ENCODE data around the gene CBLL2. TPM values are rescaled to one million over a fixed set of nuclear protein-coding genes. Genes with fewer than 3 reads are reported as not detected.
A peak's percentile ranks its signal among the peaks of the same experiment; 100 is the strongest.
"Not testable (repeated sequence)": the region's sequence is repeated elsewhere in the genome, so short reads cannot be mapped to it uniquely, and the experiment has no call there.

CBLL2 gene
- total RNA-seq, 1 donor from 2014 or later = not detected

DNA sequence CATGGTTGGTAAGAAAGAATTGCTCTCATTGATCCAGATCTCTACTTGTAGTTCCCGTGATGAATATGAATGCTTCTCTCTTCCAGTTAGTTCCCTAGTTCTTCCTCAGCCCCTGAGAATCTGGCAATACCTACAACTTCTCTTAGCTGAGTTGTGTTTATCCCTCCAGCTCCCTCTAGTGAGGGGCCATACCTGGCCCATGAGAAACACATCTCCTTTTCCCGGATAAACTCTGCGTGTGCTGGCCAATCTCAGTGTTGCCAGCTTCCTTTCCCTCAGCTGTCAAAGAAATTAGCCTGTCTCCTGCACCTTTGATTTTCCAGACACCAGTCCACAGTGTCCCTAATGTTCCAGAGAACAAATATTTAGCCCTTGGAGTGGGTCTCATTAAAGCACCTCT lies 5.7 kb downstream of the CBLL2 start:
- H3K27ac ChIP-seq = no peak overlapping the region
- Mint-ChIP-seq H3K4me1 (no peaks in the 10 kb centered on the region), H3K4me3 (no peak overlapping the region), H3K9me3 (peaks cover 11% of the 10 kb centered on the region), H3K27me3 (ENCODE audit: insufficient read depth, low read depth) (peaks cover 3% of the 10 kb centered on the region), H3K27ac (no peak overlapping the region), H3K36me3 (no peaks in the 10 kb centered on the region)
- H3K4me1 ChIP-seq = no peaks in the 10 kb centered on the region
- H3K79me2 ChIP-seq (ENCODE audit: low read depth) = no peaks in the 10 kb centered on the region
- H3K4me3 ChIP-seq = no peak overlapping the region
- peaks cover 8% of the 10 kb centered on the region for H3K9me3 ChIP-seq (ENCODE audit: low read depth)
- no peak for DNase-seq (ENCODE audit: low spot score)
- no peaks in the 10 kb centered on the region for H3F3A ChIP-seq (ENCODE audit: low read depth)
- no peak overlapping the region for H3K4me2 ChIP-seq
- no peaks in the 10 kb centered on the region for H3K36me3 ChIP-seq
- H4K20me1 ChIP-seq (ENCODE audit: low read depth) = no peaks in the 10 kb centered on the region
- no peak overlapping the region for H2AFZ ChIP-seq (replicated peaks)
- TF ChIP-seq EZH2phosphoT487 (IDR thresholded peaks at IDR 0.05) (no peak), EZH2 (IDR thresholded peaks at IDR 0.05) (no peak)
- TF ChIP-seq, protein P1, sequence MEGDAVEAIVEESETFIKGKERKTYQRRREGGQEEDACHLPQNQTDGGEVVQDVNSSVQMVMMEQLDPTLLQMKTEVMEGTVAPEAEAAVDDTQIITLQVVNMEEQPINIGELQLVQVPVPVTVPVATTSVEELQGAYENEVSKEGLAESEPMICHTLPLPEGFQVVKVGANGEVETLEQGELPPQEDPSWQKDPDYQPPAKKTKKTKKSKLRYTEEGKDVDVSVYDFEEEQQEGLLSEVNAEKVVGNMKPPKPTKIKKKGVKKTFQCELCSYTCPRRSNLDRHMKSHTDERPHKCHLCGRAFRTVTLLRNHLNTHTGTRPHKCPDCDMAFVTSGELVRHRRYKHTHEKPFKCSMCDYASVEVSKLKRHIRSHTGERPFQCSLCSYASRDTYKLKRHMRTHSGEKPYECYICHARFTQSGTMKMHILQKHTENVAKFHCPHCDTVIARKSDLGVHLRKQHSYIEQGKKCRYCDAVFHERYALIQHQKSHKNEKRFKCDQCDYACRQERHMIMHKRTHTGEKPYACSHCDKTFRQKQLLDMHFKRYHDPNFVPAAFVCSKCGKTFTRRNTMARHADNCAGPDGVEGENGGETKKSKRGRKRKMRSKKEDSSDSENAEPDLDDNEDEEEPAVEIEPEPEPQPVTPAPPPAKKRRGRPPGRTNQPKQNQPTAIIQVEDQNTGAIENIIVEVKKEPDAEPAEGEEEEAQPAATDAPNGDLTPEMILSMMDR (IDR thresholded peaks at IDR 0.05) = no peak
- H3K9ac ChIP-seq = no peak overlapping the region
- H3K27me3 ChIP-seq = no peaks in the 10 kb centered on the region

DNA sequence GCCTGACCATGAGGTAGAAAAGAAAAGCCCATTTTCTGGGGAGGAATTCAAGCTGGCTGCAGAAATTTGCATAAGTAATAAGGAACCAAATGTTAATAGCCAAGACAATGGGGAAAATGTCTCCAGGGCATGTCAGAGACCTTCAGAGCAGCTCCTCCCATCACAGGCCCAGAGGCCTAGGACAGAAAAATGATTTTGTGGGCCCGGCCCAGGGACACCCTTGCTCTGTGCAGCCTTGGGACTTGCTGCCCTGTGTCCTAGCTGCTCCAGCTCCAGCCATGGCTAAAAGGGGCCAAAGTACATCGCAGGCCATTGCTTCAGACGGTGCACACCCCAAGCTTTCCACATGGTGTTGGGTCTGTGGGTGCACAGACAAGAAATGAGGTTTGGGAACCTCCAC lies 16.5 kb downstream of the CBLL2 start:
- not testable (repeated sequence) for H3K79me2 ChIP-seq (ENCODE audit: low read depth); H3K4me3 Mint-ChIP-seq; H4K20me1 ChIP-seq (ENCODE audit: low read depth); H3K27ac Mint-ChIP-seq; H3F3A ChIP-seq (ENCODE audit: low read depth); H3K36me3 Mint-ChIP-seq; H3K4me3 ChIP-seq; H3K4me1 Mint-ChIP-seq; H3K27me3 ChIP-seq; H3K4me2 ChIP-seq; H3K27me3 Mint-ChIP-seq (ENCODE audit: insufficient read depth, low read depth); H2AFZ ChIP-seq (replicated peaks); H3K4me1 ChIP-seq; H3K27ac ChIP-seq; H3K36me3 ChIP-seq; H3K9me3 ChIP-seq (ENCODE audit: low read depth); DNase-seq (ENCODE audit: low spot score); H3K9ac ChIP-seq
- peaks cover 12% of the 10 kb centered on the region for H3K9me3 Mint-ChIP-seq

DNA sequence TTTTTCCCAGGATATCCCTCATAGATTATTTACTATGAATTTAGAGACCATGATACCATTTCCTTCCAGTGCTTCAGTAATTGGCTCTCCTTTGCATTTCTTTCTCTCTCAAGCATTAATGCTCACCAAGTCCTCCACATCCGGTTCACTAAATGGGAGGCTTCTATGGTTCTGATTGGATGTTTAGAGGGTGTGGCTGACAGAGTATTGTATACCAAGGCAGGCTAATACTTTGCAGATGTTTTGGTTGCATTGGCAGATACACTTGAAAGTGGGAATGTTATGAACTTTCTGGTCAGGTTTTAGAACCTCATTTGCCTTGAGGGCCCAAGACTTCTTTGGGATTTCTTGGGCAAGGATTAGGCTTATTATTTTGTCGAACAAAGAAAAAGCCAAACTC lies 24.2 kb downstream of the CBLL2 start:
- Histone ChIP-seq H3K27me3 (no peaks in the 10 kb centered on the region), H2AFZ (replicated peaks) (no peak overlapping the region), H3F3A (ENCODE audit: low read depth) (no peaks in the 10 kb centered on the region), H3K4me3 (no peak overlapping the region), H3K4me2 (no peak overlapping the region), H3K9me3 (ENCODE audit: low read depth) (peaks cover 4% of the 10 kb centered on the region), H3K4me1 (peaks cover 16% of the 10 kb centered on the region), H3K27ac (no peak overlapping the region), H4K20me1 (ENCODE audit: low read depth) (no peaks in the 10 kb centered on the region), H3K79me2 (ENCODE audit: low read depth) (no peaks in the 10 kb centered on the region), H3K36me3 (no peaks in the 10 kb centered on the region), H3K9ac (no peak overlapping the region)
- Mint-ChIP-seq H3K27ac (no peak overlapping the region), H3K36me3 (no peaks in the 10 kb centered on the region), H3K4me3 (no peak overlapping the region), H3K9me3 (no peaks in the 10 kb centered on the region), H3K4me1 (peaks cover 14% of the 10 kb centered on the region), H3K27me3 (ENCODE audit: insufficient read depth, low read depth) (peaks cover 2% of the 10 kb centered on the region)
- DNase-seq (ENCODE audit: low spot score) = no peak
- TF ChIP-seq EZH2phosphoT487 (IDR thresholded peaks at IDR 0.05) (no peak), EZH2 (IDR thresholded peaks at IDR 0.05) (no peak)
- TF ChIP-seq, protein P1 (IDR thresholded peaks at IDR 0.05) = no peak

DNA sequence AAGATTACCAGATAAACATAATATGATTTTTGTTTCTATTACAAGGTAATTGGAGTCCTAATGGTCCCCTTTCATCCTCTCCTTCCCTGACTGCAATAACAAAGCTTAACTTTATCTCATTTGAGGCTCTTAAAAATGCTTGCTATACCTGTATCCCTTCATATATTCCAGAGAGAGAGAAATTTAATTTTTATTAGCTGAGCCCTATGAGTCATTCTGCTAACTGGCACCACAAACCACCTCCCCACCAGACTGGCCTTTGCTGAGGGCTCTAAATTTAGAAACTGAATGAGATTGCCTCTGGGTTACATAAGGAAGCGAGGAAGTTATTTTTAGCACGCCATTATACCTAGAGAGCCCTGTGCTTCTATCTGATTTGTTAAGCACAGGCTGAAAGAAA lies 27.4 kb downstream of the CBLL2 start:
- H4K20me1 ChIP-seq (ENCODE audit: low read depth) = no peaks in the 10 kb centered on the region
- H2AFZ ChIP-seq (replicated peaks) = peak overlapping the region; percentile 7
- H3K4me3 ChIP-seq = no peak overlapping the region
- H3K27me3 ChIP-seq = no peaks in the 10 kb centered on the region
- no peaks in the 10 kb centered on the region for H3K79me2 ChIP-seq (ENCODE audit: low read depth)
- TF ChIP-seq, protein P1 (IDR thresholded peaks at IDR 0.05) = no peak
- TF ChIP-seq EZH2phosphoT487 (IDR thresholded peaks at IDR 0.05) (no peak), EZH2 (IDR thresholded peaks at IDR 0.05) (no peak)
- H3K9me3 Mint-ChIP-seq = no peaks in the 10 kb centered on the region
- H3K9me3 ChIP-seq (ENCODE audit: low read depth) = peaks cover 8% of the 10 kb centered on the region
- H3K9ac ChIP-seq = no peak overlapping the region
- no peak overlapping the region for H3K27ac ChIP-seq
- peaks cover 12% of the 10 kb centered on the region for H3K4me1 Mint-ChIP-seq
- peak overlapping the region; percentile 32 for H3K4me2 ChIP-seq
- no peak overlapping the region for H3K27ac Mint-ChIP-seq
- no peaks in the 10 kb centered on the region for H3K36me3 Mint-ChIP-seq
- no peaks in the 10 kb centered on the region for H3F3A ChIP-seq (ENCODE audit: low read depth)
- no peak overlapping the region for H3K4me3 Mint-ChIP-seq
- no peaks in the 10 kb centered on the region for H3K36me3 ChIP-seq
- peaks cover 16% of the 10 kb centered on the region for H3K4me1 ChIP-seq
- H3K27me3 Mint-ChIP-seq (ENCODE audit: insufficient read depth, low read depth) = no peaks in the 10 kb centered on the region
- DNase-seq (ENCODE audit: low spot score) = no peak
